IMR-90 (cell line): ENCODE data around the gene FOXN3.

Experiments used
- BHLHE40 ChIP-seq: fragments of 150-350 bp; IDR thresholded peaks from 2 replicates; pipeline ENCODE4 v1.6.1; 2016; ENCODE audit warnings: mild to moderate bottlenecking, low read depth, low read length
- CEBPB ChIP-seq: IDR thresholded peaks from 2 replicates; pipeline ENCODE4 v1.6.1; 2012; ENCODE audit warnings: low read depth, low read length, improper control_type of control experiment
- CTCF ChIP-seq: conservative IDR thresholded peaks from 2 replicates; pipeline ENCODE4 v1.5.1; 2012; ENCODE audit warnings: mild to moderate bottlenecking, low read depth, low read length, improper control_type of control experiment
- MXI1 ChIP-seq: IDR thresholded peaks from 2 replicates; pipeline ENCODE4 v1.6.1; 2012; ENCODE audit warnings: low read depth, mild to moderate bottlenecking, low read length, moderate library complexity, borderline replicate concordance
- RAD21 ChIP-seq: IDR thresholded peaks from 2 replicates; pipeline ENCODE4 v1.6.1; 2012; ENCODE audit warnings: low read length, improper control_type of control experiment

DNA sequence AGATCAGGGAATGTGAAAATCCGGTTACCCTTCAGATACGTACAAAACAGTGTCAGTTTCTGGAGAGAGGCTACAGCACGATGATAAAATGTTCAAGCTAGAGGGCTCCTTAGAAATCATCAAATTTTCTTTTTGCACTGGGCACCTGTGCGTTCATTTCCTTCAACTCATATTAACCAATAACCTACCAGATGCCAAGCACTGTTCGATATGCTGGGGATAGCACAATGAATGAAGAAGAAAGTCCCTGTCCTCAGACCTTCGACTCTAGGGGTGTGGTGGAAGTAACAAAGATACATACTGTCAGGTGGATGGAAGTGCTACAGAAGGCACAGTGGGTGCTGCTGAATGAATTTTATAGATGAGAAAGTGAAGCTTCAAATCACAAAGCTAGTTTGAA, 172.3 kb downstream of the FOXN3 start:
- TF ChIP-seq CTCF, result no peak
- TF ChIP-seq BHLHE40, result no peak
- no peak for TF ChIP-seq MXI1
- TF ChIP-seq RAD21, result no peak
- TF ChIP-seq CEBPB, result no peak
